ENCODE measurements around the gene RHPN2.
"Not testable (repeated sequence)": the region's sequence is repeated elsewhere in the genome, so short reads cannot be mapped to it uniquely, and the experiment has no call there.

The RHPN2 gene

DNA sequence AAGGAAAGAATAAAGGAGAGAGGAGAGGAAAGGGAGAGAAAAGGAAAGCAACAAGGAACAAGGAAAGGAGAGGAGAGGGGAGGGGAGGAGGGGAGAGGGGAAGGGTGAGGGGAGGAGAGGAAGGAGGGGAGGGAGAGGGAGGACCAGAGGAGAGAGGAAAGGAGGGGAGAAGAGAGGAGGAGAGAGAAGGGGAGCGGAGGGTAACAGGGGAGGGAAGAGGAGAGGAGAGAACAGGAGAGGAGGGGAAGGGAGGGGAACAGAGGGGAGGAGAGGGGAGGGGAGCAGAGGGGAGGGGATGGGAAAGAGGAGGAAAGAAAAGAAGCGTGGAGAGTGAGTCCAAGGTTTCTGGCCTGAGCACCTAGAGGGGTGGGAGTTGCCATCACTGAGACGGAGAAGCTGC is 66.0 kb downstream of the RHPN2 start:
- ChIA-PET CTCF (no interaction called here), POLR2A (no interaction called here)
- no peak for DNase-seq (ENCODE audit: extremely low spot score)
- TF ChIP-seq ZNF384 (IDR thresholded peaks at IDR 0.05), result no peak
- no peak for TF ChIP-seq ARNT (IDR thresholded peaks at IDR 0.05)
- TF ChIP-seq ELF4 (IDR thresholded peaks at IDR 0.05), result no peak
- TF ChIP-seq BHLHE40 (IDR thresholded peaks at IDR 0.05; ENCODE audit: borderline replicate concordance), result no peak
- TF ChIP-seq L3MBTL2 (conservative IDR thresholded peaks at IDR 0.05), result no peak
- no peak for TF ChIP-seq LEF1 (IDR thresholded peaks at IDR 0.05; ENCODE audit: borderline replicate concordance)
- TF ChIP-seq FOXM1 (IDR thresholded peaks at IDR 0.05; ENCODE audit: borderline replicate concordance), result no peak
- TF ChIP-seq NFRKB (IDR thresholded peaks at IDR 0.05), result no peak
- TF ChIP-seq SP1 (IDR thresholded peaks at IDR 0.05), result no peak
- TF ChIP-seq, protein P1, sequence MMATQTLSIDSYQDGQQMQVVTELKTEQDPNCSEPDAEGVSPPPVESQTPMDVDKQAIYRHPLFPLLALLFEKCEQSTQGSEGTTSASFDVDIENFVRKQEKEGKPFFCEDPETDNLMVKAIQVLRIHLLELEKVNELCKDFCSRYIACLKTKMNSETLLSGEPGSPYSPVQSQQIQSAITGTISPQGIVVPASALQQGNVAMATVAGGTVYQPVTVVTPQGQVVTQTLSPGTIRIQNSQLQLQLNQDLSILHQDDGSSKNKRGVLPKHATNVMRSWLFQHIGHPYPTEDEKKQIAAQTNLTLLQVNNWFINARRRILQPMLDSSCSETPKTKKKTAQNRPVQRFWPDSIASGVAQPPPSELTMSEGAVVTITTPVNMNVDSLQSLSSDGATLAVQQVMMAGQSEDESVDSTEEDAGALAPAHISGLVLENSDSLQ (IDR thresholded peaks at IDR 0.05), result no peak
- TF ChIP-seq SUZ12 (IDR thresholded peaks at IDR 0.05), result no peak
- no peak for TF ChIP-seq HDGF (IDR thresholded peaks at IDR 0.05; ENCODE audit: borderline replicate concordance)
- no peak for TF ChIP-seq CTBP1 (IDR thresholded peaks at IDR 0.05; ENCODE audit: borderline replicate concordance)
- no peak for TF ChIP-seq TARDBP (IDR thresholded peaks at IDR 0.05)
- no peak for TF ChIP-seq FOXK2 (IDR thresholded peaks at IDR 0.05)
- TF ChIP-seq FOXA1 (IDR thresholded peaks at IDR 0.05), result no peak

DNA sequence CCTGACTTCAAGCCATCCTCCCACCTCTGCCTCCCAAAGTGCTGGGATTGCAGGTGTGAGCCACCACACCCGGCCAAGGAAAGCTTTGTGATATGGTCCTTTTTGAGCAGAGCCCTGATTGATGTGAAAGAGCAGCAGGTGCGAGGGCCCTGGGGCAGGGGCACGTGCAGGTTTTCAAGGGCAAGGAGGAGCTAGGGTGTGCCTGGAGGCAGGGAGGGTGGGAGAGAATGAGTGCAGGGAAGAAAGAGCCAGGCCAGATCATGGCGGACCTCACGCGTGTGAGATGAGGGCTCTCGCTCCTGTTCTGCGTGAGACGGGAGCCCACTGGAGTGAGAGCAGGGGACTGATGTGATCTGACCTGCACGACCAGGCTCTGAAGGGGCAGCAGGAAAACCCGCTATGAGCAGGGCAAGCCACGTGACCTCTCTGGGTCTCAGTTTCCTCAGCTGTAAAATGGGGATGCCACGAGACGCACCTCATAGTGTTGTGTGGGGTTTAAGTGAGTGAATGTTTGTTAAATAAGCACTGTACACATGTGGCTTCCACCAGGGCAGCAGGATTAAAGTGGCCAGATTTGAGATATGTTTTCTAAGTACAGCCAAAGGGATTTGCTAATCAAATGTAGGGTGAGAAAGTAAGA is 66.9 kb downstream of the RHPN2 start:
- CTCF ChIA-PET, result no interaction called here
- DNase-seq (ENCODE audit: extremely low spot score), result no peak
- POLR2A ChIA-PET, result no interaction called here
- TF ChIP-seq ARNT (IDR thresholded peaks at IDR 0.05), result no peak
- no peak for TF ChIP-seq ELF4 (IDR thresholded peaks at IDR 0.05)
- no peak for TF ChIP-seq TARDBP (IDR thresholded peaks at IDR 0.05)

DNA sequence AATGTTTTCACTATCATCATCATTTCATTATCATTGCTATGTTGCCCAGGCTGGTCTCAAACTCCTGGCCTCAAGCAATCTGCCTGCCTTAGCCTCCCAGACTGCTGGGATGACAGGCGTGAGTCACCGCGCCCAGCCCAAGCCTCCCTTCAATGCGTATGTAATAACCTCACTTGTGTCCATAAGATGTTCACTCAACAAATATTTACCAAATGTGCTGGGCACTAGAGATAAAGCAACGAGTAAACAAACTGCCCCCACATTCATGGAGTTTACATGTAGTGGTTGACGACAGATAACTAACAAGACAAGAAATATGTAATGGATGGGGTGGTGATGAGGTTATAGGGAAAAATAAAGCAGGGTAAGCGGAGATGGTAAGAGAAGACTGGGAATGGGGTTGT is 67.6 kb downstream of the RHPN2 start:
- POLR2A ChIA-PET; DNase-seq (ENCODE audit: extremely low spot score); CTCF ChIA-PET: not testable (repeated sequence)

DNA sequence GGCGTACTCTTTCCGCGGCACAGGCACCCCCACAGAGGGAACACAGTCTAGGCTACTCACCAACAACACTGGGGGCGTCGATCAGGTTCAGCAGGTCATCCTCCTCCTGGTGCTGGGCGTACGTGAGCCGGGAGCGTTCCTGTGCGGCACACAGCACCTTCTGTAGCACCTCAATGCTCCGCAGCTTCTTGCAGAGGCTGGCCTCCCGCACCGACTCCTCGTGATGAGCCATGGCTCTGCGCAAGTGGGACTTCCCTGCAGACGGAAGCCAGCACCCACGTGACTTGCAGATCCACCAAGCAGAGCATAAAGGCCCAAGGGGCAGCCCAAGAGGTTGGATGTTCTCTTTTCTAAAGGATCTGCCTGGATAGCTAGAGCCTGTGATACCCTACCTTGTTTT is 68.7 kb downstream of the RHPN2 start:
- DNase-seq (ENCODE audit: extremely low spot score); CTCF ChIA-PET; POLR2A ChIA-PET: not testable (repeated sequence)

DNA sequence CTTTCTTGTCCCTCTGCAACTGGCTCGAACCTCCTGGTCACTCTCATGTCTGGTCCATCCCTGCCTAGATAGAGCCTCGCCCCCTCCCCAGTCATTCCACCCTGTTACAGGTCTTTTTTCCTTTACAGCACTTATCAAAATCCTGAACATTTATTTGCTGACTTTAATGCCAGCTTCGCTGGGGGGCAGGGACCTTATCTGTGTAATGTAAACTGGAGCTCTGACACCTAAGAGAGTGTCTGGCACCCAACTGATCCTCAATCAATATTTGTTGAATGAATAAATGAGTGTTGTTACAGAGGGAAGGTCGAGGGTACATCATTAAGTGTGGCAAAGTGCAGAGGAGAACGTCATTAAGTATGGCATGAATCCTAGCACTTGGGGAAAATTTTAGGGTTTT is 76.0 kb downstream of the RHPN2 start:
- POLR2A ChIA-PET, result no interaction called here
- DNase-seq (ENCODE audit: extremely low spot score), result no peak
- CTCF ChIA-PET, result no interaction called here
- TF ChIP-seq ELF4 (IDR thresholded peaks at IDR 0.05) (no peak), FOXM1 (IDR thresholded peaks at IDR 0.05; ENCODE audit: borderline replicate concordance) (no peak), SUZ12 (IDR thresholded peaks at IDR 0.05) (no peak), LEF1 (IDR thresholded peaks at IDR 0.05; ENCODE audit: borderline replicate concordance) (no peak), L3MBTL2 (conservative IDR thresholded peaks at IDR 0.05) (no peak), HDGF (IDR thresholded peaks at IDR 0.05; ENCODE audit: borderline replicate concordance) (no peak), ARNT (IDR thresholded peaks at IDR 0.05) (no peak), TARDBP (IDR thresholded peaks at IDR 0.05) (no peak), FOXK2 (IDR thresholded peaks at IDR 0.05) (no peak), CTBP1 (IDR thresholded peaks at IDR 0.05; ENCODE audit: borderline replicate concordance) (no peak), BHLHE40 (IDR thresholded peaks at IDR 0.05; ENCODE audit: borderline replicate concordance) (no peak), SP1 (IDR thresholded peaks at IDR 0.05) (no peak), NFRKB (IDR thresholded peaks at IDR 0.05) (no peak), ZNF384 (IDR thresholded peaks at IDR 0.05) (no peak), FOXA1 (IDR thresholded peaks at IDR 0.05) (no peak)
- TF ChIP-seq, protein P1 (IDR thresholded peaks at IDR 0.05), result no peak

DNA sequence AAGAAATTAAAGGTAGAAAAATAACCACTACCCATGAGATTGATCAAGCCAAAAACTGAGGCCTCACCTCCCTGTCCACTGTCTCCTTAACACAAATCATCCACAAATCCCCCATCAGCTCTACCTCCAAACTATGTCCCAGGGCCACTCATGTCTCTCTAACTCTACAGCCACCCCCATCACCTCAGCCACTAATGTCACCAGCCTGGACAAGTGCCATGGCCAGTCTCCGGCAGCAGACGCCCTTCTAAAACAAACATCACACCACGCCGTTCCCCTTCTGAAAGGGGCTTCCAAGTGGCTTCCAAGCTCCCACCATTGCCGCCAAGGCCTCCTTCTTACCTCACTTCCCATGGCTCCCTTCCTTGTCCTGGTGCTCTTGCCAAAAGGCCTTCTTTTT is 76.4 kb downstream of the RHPN2 start:
- CTCF ChIA-PET, result interaction anchor here (0.7 kb wide), 1 partner anchor 208 kb away, joined by 4 read pairs; no protein-coding TSS in a partner anchor
- POLR2A ChIA-PET; DNase-seq (ENCODE audit: extremely low spot score): not testable (repeated sequence)

DNA sequence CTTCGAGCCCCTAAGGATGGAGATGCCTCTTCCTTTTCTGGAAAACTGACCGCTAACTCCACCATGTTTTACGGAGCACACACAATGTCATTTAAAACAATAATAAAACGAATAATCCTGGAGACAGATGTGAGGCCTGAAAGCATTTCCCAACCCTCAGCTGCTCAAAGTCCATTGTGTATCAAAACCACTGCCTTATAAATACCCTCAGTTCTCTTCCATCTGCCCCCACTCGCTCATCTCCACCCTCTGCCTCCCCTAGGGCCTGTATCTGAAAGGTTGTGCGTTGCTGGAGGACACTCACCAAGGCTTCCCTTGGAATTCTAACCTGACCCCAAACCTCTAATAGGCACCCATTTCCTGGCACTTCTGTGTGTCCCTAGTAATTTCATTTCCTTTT is 82.2 kb downstream of the RHPN2 start:
- POLR2A ChIA-PET; CTCF ChIA-PET; DNase-seq (ENCODE audit: extremely low spot score): not testable (repeated sequence)

DNA sequence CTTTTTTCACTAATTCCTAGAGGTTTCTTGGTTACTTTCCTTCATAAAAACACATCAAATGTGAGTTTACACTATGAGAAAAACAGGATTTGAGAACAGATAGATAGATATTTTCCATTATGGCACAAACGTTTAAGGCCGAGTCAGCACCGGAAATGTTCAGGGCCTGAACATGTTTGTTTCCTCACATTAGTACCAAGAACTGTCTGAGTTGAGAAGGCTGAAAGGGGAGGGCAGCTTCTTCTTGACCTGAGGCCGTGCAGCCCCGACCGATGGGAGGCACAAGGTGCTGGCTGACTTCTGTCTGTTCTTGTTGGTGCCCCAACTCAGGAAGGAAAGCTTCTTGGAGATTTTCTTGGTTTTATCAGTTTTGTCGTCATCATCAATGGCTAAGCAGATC is 84.9 kb downstream of the RHPN2 start:
- DNase-seq (ENCODE audit: extremely low spot score); CTCF ChIA-PET; POLR2A ChIA-PET: not testable (repeated sequence)

DNA sequence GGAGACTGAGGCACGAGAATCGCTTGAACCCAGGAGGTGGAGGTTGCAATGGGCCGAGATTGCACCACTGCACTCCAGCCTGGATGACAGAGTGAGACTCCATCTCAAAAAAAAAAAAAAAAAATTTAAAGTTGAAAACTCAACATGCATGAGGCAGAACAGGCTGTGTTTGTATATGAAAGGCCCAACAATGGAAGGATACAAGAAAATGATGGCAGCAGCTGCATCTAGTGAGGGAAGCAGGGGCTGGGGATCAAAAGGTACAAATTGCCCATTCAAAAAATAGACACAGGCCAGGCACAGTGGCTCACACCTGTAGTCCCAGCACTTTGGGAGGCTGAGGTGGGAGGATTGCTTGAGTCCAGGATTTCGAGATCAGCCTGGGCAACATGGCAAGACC is 86.9 kb downstream of the RHPN2 start:
- POLR2A ChIA-PET; DNase-seq (ENCODE audit: extremely low spot score): not testable (repeated sequence)
- CTCF ChIA-PET, result interaction anchor here (0.5 kb wide), 1 partner anchor 288 kb away, joined by 5 read pairs; no protein-coding TSS in a partner anchor
